GM21390 (cell line): Measurements from ENCODE around the gene PPCDC.
A peak's percentile ranks its signal among the peaks of the same experiment; 100 is the strongest.

Experiments used
- ATAC-seq: cut with Tn5 transposase; IDR thresholded peaks from one replicate; pipeline ENCODE4 v1.9.1; 2021; ENCODE audit not compliant: unreplicated experiment

Gene PPCDC

GRCh38 chr15:75008629-75009326 lies 14.6 kb upstream of the PPCDC start:
- ATAC-seq = peak; percentile 75

GRCh38 chr15:75016431-75016830 lies 7.0 kb upstream of the PPCDC start:
- no peak for ATAC-seq

GRCh38 chr15:75019916-75020315 lies 3.5 kb upstream of the PPCDC start:
- no peak for ATAC-seq

GRCh38 chr15:75021341-75021740 lies 2.0 kb upstream of the PPCDC start:
- no peak for ATAC-seq

- ATAC-seq = no peak
Observed at GRCh38 chr15:75022783-75023180, 608 bp upstream of the PPCDC start.

- ATAC-seq = no peak
Observed at GRCh38 chr15:75023872-75024636, 664 bp downstream of the PPCDC start.

- no peak for ATAC-seq
Observed at GRCh38 chr15:75025107-75025506, 1.7 kb downstream of the PPCDC start.

- no peak for ATAC-seq
Observed at GRCh38 chr15:75025548-75026260, 2.3 kb downstream of the PPCDC start.

- no peak for ATAC-seq
Observed at GRCh38 chr15:75027551-75027950, 4.2 kb downstream of the PPCDC start.

GRCh38 chr15:75028991-75029377 lies 5.6 kb downstream of the PPCDC start:
- no peak for ATAC-seq

GRCh38 chr15:75029378-75030022 lies 6.1 kb downstream of the PPCDC start:
- ATAC-seq = peak; percentile 70

- no peak for ATAC-seq
Observed at GRCh38 chr15:75030023-75030413, 6.6 kb downstream of the PPCDC start.

- ATAC-seq = no peak
Observed at GRCh38 chr15:75030424-75030823, 7.0 kb downstream of the PPCDC start.

- no peak for ATAC-seq
Observed at GRCh38 chr15:75031848-75032247, 8.5 kb downstream of the PPCDC start.

GRCh38 chr15:75032395-75032794 lies 9.0 kb downstream of the PPCDC start:
- ATAC-seq = no peak

GRCh38 chr15:75033809-75034208 lies 10.4 kb downstream of the PPCDC start:
- no peak for ATAC-seq

- ATAC-seq = no peak
Observed at GRCh38 chr15:75034615-75035014, 11.2 kb downstream of the PPCDC start.

- ATAC-seq = no peak
Observed at GRCh38 chr15:75036212-75036616, 12.8 kb downstream of the PPCDC start.

- no peak for ATAC-seq
Observed at GRCh38 chr15:75037685-75038084, 14.3 kb downstream of the PPCDC start.

GRCh38 chr15:75038231-75038630 lies 14.8 kb downstream of the PPCDC start:
- no peak for ATAC-seq

- peak; percentile 65 for ATAC-seq
Observed at GRCh38 chr15:75042730-75043508, 19.5 kb downstream of the PPCDC start.
